H9 (cell line): ENCODE measurements around the gene REV1. TPM values are rescaled to one million over a fixed set of nuclear protein-coding genes. Genes with fewer than 3 reads are reported as not detected.

ENCODE experiments used
- DNase-seq: peaks from one replicate; pipeline ENCODE4 v3.0.0-alpha.2; 2017
- H2AFZ ChIP-seq: one replicate; pipeline ENCODE4 v1.6.1; 2013; ENCODE audit warnings: mild to moderate bottlenecking, low read length, control low read depth, moderate library complexity
- H2AK5ac ChIP-seq: 2 replicates; pipeline ENCODE4 v1.6.1; 2013; ENCODE audit warnings: low read length, control low read depth, mixed read lengths; ENCODE audit not compliant: insufficient read length
- H2BK120ac ChIP-seq: one replicate; pipeline ENCODE4 v1.6.1; 2013; ENCODE audit warnings: low read depth, mild to moderate bottlenecking, low read length, control low read depth, inconsistent platforms; ENCODE audit not compliant: poor library complexity, severe bottlenecking
- H2BK12ac ChIP-seq: 2 replicates; pipeline ENCODE4 v1.6.1; 2013; ENCODE audit warnings: low read length, control low read depth, mixed read lengths, low read depth; ENCODE audit not compliant: insufficient read length
- H2BK15ac ChIP-seq: 2 replicates; pipeline ENCODE4 v1.6.1; 2013; ENCODE audit warnings: low read depth, low read length, control low read depth
- H2BK20ac ChIP-seq: one replicate; pipeline ENCODE4 v1.6.1; 2013; ENCODE audit warnings: low read depth, mild to moderate bottlenecking, low read length, control low read depth, inconsistent platforms; ENCODE audit not compliant: poor library complexity, severe bottlenecking
- H2BK5ac ChIP-seq: 2 replicates; pipeline ENCODE4 v1.6.1; 2013; ENCODE audit warnings: low read length, control low read depth, mixed read lengths; ENCODE audit not compliant: insufficient read length
- H3K14ac ChIP-seq: 2 replicates; pipeline ENCODE4 v1.6.1; 2013; ENCODE audit warnings: low read length, control low read depth; ENCODE audit not compliant: insufficient read depth
- H3K18ac ChIP-seq: 2 replicates; pipeline ENCODE4 v1.6.1; 2013; ENCODE audit warnings: low read depth, mild to moderate bottlenecking, mixed read lengths, low read length, control low read depth; ENCODE audit not compliant: insufficient read length
- H3K23ac ChIP-seq: 2 replicates; pipeline ENCODE4 v1.6.1; 2013; ENCODE audit warnings: low read length, control low read depth, mixed read lengths, low read depth; ENCODE audit not compliant: insufficient read length
- H3K23me2 ChIP-seq: 2 replicates; pipeline ENCODE4 v1.6.1; 2013; ENCODE audit warnings: low read depth, mild to moderate bottlenecking, mixed read lengths, low read length, control low read depth; ENCODE audit not compliant: insufficient read length, poor library complexity, severe bottlenecking
- H3K27ac ChIP-seq: 2 replicates; pipeline ENCODE4 v1.5.1; 2013; ENCODE audit warnings: low read length, control low read depth, mixed read lengths, low read depth; ENCODE audit not compliant: insufficient read length
- H3K27me3 ChIP-seq: 2 replicates; pipeline ENCODE4 v1.6.1; 2013; ENCODE audit warnings: low read length, control low read depth, inconsistent platforms; ENCODE audit not compliant: insufficient read depth
- H3K4ac ChIP-seq: 2 replicates; pipeline ENCODE4 v1.6.1; 2013; ENCODE audit warnings: low read depth, mild to moderate bottlenecking, control low read depth, inconsistent platforms, low read length, moderate library complexity
- H3K4me1 ChIP-seq: 2 replicates; pipeline ENCODE4 v1.6.1; 2013; ENCODE audit warnings: low read length, control low read depth, inconsistent platforms; ENCODE audit not compliant: insufficient read depth
- H3K4me2 ChIP-seq: 2 replicates; pipeline ENCODE4 v1.6.1; 2013; ENCODE audit warnings: low read length, control low read depth, mixed read lengths; ENCODE audit not compliant: insufficient read length, insufficient read depth
- H3K56ac ChIP-seq: 2 replicates; pipeline ENCODE4 v1.6.1; 2013; ENCODE audit warnings: low read depth, mild to moderate bottlenecking, mixed read lengths, low read length, control low read depth; ENCODE audit not compliant: insufficient read length
- H3K79me1 ChIP-seq: 2 replicates; pipeline ENCODE4 v1.6.1; 2013; ENCODE audit warnings: low read depth, mild to moderate bottlenecking, moderate library complexity, low read length, control low read depth, inconsistent platforms; ENCODE audit not compliant: insufficient read depth, poor library complexity, severe bottlenecking
- H3K79me2 ChIP-seq: 2 replicates; pipeline ENCODE4 v1.6.1; 2013; ENCODE audit warnings: low read length, control low read depth, inconsistent platforms; ENCODE audit not compliant: insufficient read depth
- H3K9ac ChIP-seq: 2 replicates; pipeline ENCODE4 v1.6.1; 2013; ENCODE audit warnings: low read length, control low read depth, mixed read lengths; ENCODE audit not compliant: insufficient read length; ENCODE audit errors: extremely low read depth
- H3K9me3 ChIP-seq: one replicate; pipeline ENCODE4 v1.6.1; 2013; ENCODE audit warnings: low read depth, low read length, inconsistent platforms; ENCODE audit not compliant: control insufficient read depth
- H3T11ph ChIP-seq: one replicate; pipeline ENCODE4 v1.6.1; 2013; ENCODE audit warnings: mild to moderate bottlenecking, low read length, control low read depth, inconsistent platforms
- H4K20me1 ChIP-seq: one replicate; pipeline ENCODE4 v1.6.1; 2013; ENCODE audit not compliant: control insufficient read depth, insufficient read length, insufficient read depth
- H4K5ac ChIP-seq: 2 replicates; pipeline ENCODE4 v1.6.1; 2013; ENCODE audit warnings: low read depth, mild to moderate bottlenecking, mixed read lengths, low read length, control low read depth; ENCODE audit not compliant: insufficient read length
- H4K8ac ChIP-seq: replicated peaks from 2 replicates; pipeline ENCODE4 v1.6.1; 2013; ENCODE audit warnings: low read length, control low read depth, mixed read lengths, low read depth; ENCODE audit not compliant: insufficient read length
- H4K91ac ChIP-seq: 2 replicates; pipeline ENCODE4 v1.6.1; 2013; ENCODE audit warnings: low read depth, mild to moderate bottlenecking, moderate library complexity, mixed read lengths, low read length, control low read depth; ENCODE audit not compliant: insufficient read length
- H3K27ac Mint-ChIP-seq, 3 experiments: 2 replicates in 2 of 3; 3 replicates in 1 of 3; pipeline ENCODE4 v1.8.0; 2020 to 2021; ENCODE audit warnings: mixed read lengths in 3 of 3, mild to moderate bottlenecking in 1 of 3, moderate library complexity in 1 of 3
- H3K27me3 Mint-ChIP-seq: 2 replicates; pipeline ENCODE4 v1.8.0; 2021; ENCODE audit warnings: low read depth, mild to moderate bottlenecking, moderate library complexity, mixed read lengths
- H3K36me3 Mint-ChIP-seq, 3 experiments: 2 replicates in 2 of 3; 3 replicates in 1 of 3; pipeline ENCODE4 v1.8.0; 2020 to 2021; ENCODE audit warnings: low read depth in 3 of 3, mixed read lengths in 3 of 3; ENCODE audit not compliant: insufficient read depth in 1 of 3
- H3K4me1 Mint-ChIP-seq, 2 experiments: 2 replicates each; pipeline ENCODE4 v1.8.0; 2020; ENCODE audit warnings: mixed read lengths in 2 of 2
- H3K4me3 Mint-ChIP-seq, 2 experiments: 2 replicates in 1 of 2; 3 replicates in 1 of 2; pipeline ENCODE4 v1.8.0; 2020 to 2021; ENCODE audit warnings: mild to moderate bottlenecking in 2 of 2, mixed read lengths in 2 of 2, moderate library complexity in 1 of 2
- H3K9me3 Mint-ChIP-seq, 2 experiments: 2 replicates in 1 of 2; 3 replicates in 1 of 2; pipeline ENCODE4 v1.8.0; 2020; ENCODE audit warnings: mild to moderate bottlenecking in 2 of 2, mixed read lengths in 2 of 2, moderate library complexity in 1 of 2
- CTCF ChIP-seq: fragments of 200-600 bp; sonication (generic); conservative IDR thresholded peaks from 3 replicates; pipeline ENCODE4 v1.8.0; 2021; ENCODE audit warnings: antibody characterized with exemption, mild to moderate bottlenecking
- WGBS: extraction: QIAGEN DNeasy Blood & Tissue Kit; methylation state at CpG from one replicate; pipeline ENCODE4 v1.1.7; 2013; ENCODE audit warnings: missing lambda C conversion rate, low lambda C conversion rate, mixed read lengths; ENCODE audit not compliant: insufficient read length; ENCODE audit errors: extremely low coverage; 5-methylcytosine and 5-hydroxymethylcytosine counted together
- total RNA-seq: library from RNA; stranded (reverse); gene quantifications from 2 replicates; pipeline ENCODE4 v1.2.1, GENCODE V29; 2021

Gene REV1
- total RNA-seq, 1 experiment from 2014 or later, result 41.6 TPM

DNA sequence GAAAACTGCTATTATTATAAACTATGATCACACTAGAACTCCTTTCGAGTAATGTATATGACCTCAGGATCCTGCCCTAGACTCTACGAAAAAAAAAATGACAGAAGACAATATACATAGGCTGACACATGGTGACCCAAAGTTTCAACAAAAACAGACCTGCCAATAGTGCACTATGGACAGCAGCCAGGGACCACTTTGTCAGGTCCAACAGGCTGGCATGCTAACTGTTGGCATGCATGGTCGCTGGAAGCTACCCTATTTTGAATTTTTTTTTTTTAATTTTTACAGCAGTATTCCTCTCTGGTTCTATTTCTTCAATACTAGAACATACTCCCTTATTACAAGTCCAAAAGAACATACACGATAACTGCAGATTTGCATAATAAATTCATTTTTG is 38.1 kb downstream of the REV1 start:
- Mint-ChIP-seq H3K27ac (no peak overlapping the region; a peak in 1 of 7 replicates), H3K4me1 (peaks cover 0 to 3% of the 10 kb centered on the region in 2 experiments; a peak in 1 of 4 replicates), H3K36me3 (peaks cover 17 to 66% (median 54%) of the 10 kb centered on the region in 3 experiments; a peak in 6 of 7 replicates), H3K27me3 (no peaks in the 10 kb centered on the region), H3K4me3 (no peak overlapping the region), H3K9me3 (no peaks in the 10 kb centered on the region)
- H4K8ac ChIP-seq, result no peak overlapping the region
- no peak overlapping the region for H3K18ac ChIP-seq
- H2BK5ac ChIP-seq, result no peak overlapping the region
- no peak overlapping the region for H3K23ac ChIP-seq
- no peak overlapping the region for H3K27ac ChIP-seq
- no peak overlapping the region for H2BK15ac ChIP-seq
- H3K27me3 ChIP-seq, result no peaks in the 10 kb centered on the region
- H2AK5ac ChIP-seq, result no peak overlapping the region
- no CpG with 5 or more reads among the region's 4 CpGs for WGBS
- no peaks in the 10 kb centered on the region for H3K79me2 ChIP-seq
- H3K9me3 ChIP-seq, result no peaks in the 10 kb centered on the region
- DNase-seq, result no peak
- H4K5ac ChIP-seq, result no peak overlapping the region
- no peaks in the 10 kb centered on the region for H3K4me1 ChIP-seq
- H3T11ph ChIP-seq, result no peak overlapping the region
- H3K23me2 ChIP-seq, result no peaks in the 10 kb centered on the region
- no peak overlapping the region for H2BK20ac ChIP-seq
- H3K14ac ChIP-seq, result no peak overlapping the region
- H3K79me1 ChIP-seq, result peaks cover 4% of the 10 kb centered on the region
- no peak overlapping the region for H3K4me2 ChIP-seq
- H4K20me1 ChIP-seq, result no peaks in the 10 kb centered on the region
- no peak overlapping the region for H3K9ac ChIP-seq
- no peak overlapping the region for H2BK120ac ChIP-seq
- no peak overlapping the region for H3K56ac ChIP-seq
- H3K4ac ChIP-seq, result no peak overlapping the region
- no peak overlapping the region for H4K91ac ChIP-seq
- TF ChIP-seq CTCF, result no peak
- H2AFZ ChIP-seq, result no peak overlapping the region
- H2BK12ac ChIP-seq, result no peak overlapping the region
